Breast epithelium (tissue), 3 donors: Measurements from ENCODE around the gene ANK2.

Experiments used
- CTCF ChIP-seq, 3 donors: fragments of 450-650 bp; IDR thresholded peaks; one replicate each; pipeline ENCODE4 v1.5.1; 2016 to 2017; ENCODE audit warnings: antibody characterized with exemption in 3 of 3, mild to moderate bottlenecking in 3 of 3, moderate library complexity in 3 of 3
- POLR2A ChIP-seq: fragments of 450-650 bp; IDR thresholded peaks from one replicate; pipeline ENCODE4 v1.6.1; 2016; ENCODE audit warnings: antibody characterized with exemption, mild to moderate bottlenecking, moderate library complexity

DNA sequence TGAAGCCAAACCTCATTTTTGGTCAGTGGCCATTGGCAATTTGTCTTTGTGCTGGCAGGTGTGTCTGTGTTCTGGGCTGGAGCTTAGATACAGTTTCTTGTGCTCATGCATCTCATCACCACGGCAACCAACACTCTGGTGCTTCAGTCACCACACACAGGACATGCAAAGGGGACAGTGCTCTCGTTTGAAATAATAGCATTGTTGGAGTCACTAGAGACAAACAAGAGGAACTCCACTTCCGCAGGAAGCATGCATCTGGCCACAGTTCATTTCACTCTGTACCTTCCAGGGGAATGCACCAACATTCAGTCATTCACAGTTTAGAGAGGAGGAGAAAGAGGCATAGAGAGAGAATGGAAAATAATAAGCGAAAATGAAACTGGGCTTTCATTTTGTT is 267.4 kb downstream of the ANK2 start:
- TF ChIP-seq CTCF (IDR thresholded peaks at IDR 0.05), result no peak
- TF ChIP-seq POLR2A, result no peak
